Suprapubic skin (tissue), 4 donors: ENCODE data around the gene PPARGC1A.

Source experiments
- CTCF ChIP-seq, 2 donors: fragments of 200-600 bp in 1 of 2; fragments of 450-650 bp in 1 of 2; sonication (generic) in 1 of 2; IDR thresholded peaks; one replicate each; pipeline ENCODE4 v1.5.1; 2016 to 2019; ENCODE audit warnings: antibody characterized with exemption in 2 of 2, mild to moderate bottlenecking in 1 of 2, moderate library complexity in 1 of 2
- POLR2A ChIP-seq, 2 donors: fragments of 450-650 bp; IDR thresholded peaks; one replicate each; pipeline ENCODE4 v1.6.1; 2017; ENCODE audit warnings: antibody characterized with exemption in 2 of 2, mild to moderate bottlenecking in 2 of 2, moderate library complexity in 2 of 2
- POLR2AphosphoS5 ChIP-seq, 3 donors: sonication (generic); formaldehyde crosslinking; IDR thresholded peaks; one replicate each; pipeline ENCODE4 v1.6.1; 2017; ENCODE audit warnings: antibody characterized with exemption in 3 of 3

GRCh38 chr4:23929248-23929647 lies 39.4 kb upstream of the PPARGC1A start:
- no peak for TF ChIP-seq CTCF (IDR thresholded peaks at IDR 0.05)
- no peak for TF ChIP-seq POLR2A (IDR thresholded peaks at IDR 0.05)
- no peak for TF ChIP-seq POLR2AphosphoS5 (IDR thresholded peaks at IDR 0.05)
